ENCODE results near the gene CRACR2B. TPM values are rescaled to one million over a fixed set of nuclear protein-coding genes. Genes with fewer than 3 reads are reported as not detected.

The CRACR2B gene
- total and polyA plus RNA-seq, 2 of the 13 experiments (the other 11 are each of a cell fraction or from before 2014, with no cell fraction given) = 14.9 to 21.0 TPM

DNA sequence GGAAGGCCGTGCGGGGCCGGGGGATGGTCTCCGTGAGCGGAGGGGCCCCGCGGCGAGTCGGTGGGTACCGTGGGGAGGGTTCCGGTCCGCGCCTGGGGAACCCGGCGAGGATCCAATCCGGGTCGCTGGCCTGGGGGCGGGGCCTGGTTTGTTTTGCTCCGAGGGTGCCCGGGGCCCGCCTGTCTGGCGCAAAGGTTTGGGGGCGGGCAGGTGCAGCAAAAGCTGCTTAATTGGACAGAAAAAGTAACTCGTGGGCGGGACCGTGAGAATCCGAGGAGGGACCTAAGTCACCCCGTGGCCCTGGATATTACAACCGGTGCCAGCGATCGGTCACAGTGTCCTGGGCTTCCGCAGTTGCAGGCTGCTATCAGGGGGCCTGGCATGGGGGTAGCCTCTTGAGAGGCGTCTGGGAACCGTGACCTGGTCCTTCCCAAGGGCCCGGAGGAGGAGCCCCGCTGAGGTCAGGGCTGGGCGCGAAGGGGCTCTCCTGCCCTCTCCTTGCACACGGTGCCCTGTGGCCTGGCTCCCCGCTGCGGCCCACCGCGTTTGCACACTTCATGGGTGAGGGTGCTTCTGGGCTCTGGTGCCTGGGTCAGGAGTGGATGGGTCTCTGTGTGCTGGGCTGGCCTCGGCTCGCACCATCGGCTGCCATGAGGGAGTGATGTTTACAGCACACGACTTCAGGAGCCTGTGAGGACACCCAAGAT is 7.6 kb upstream of the CRACR2B start (continued):
- TF ChIP-seq, protein P1, sequence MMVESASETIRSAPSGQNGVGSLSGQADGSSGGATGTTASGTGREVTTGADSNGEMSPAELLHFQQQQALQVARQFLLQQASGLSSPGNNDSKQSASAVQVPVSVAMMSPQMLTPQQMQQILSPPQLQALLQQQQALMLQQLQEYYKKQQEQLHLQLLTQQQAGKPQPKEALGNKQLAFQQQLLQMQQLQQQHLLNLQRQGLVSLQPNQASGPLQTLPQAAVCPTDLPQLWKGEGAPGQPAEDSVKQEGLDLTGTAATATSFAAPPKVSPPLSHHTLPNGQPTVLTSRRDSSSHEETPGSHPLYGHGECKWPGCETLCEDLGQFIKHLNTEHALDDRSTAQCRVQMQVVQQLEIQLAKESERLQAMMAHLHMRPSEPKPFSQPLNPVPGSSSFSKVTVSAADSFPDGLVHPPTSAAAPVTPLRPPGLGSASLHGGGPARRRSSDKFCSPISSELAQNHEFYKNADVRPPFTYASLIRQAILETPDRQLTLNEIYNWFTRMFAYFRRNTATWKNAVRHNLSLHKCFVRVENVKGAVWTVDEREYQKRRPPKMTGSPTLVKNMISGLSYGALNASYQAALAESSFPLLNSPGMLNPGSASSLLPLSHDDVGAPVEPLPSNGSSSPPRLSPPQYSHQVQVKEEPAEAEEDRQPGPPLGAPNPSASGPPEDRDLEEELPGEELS (CRISPR knock-in tag; IDR thresholded peaks at IDR 0.05) = no peak
- TF ChIP-seq ZNF292 (CRISPR knock-in tag; IDR thresholded peaks at IDR 0.05; ENCODE audit: borderline replicate concordance, low read depth) (no peak), ZNF672 (CRISPR knock-in tag; IDR thresholded peaks at IDR 0.05) (no peak), ZMYM3 (CRISPR knock-in tag; IDR thresholded peaks at IDR 0.05) (no peak), ZNF713 (CRISPR knock-in tag; IDR thresholded peaks at IDR 0.05) (no peak), TGIF2 (CRISPR knock-in tag; IDR thresholded peaks at IDR 0.05) (no peak), ZNF44 (CRISPR knock-in tag; IDR thresholded peaks at IDR 0.05) (no peak), GATAD1 (CRISPR knock-in tag; IDR thresholded peaks at IDR 0.05) (no peak), HOXA3 (CRISPR knock-in tag; IDR thresholded peaks at IDR 0.05) (no peak), RELA (CRISPR knock-in tag; IDR thresholded peaks at IDR 0.05) (no peak), SIX1 (CRISPR knock-in tag; IDR thresholded peaks at IDR 0.05; ENCODE audit: borderline replicate concordance) (no peak), REPIN1 (CRISPR knock-in tag; IDR thresholded peaks at IDR 0.05; ENCODE audit: borderline replicate concordance, low read depth) (no peak), ZNF282 (IDR thresholded peaks at IDR 0.05; ENCODE audit: partially characterized antibody) (no peak), TBL1XR1 (IDR thresholded peaks at IDR 0.05; ENCODE audit: borderline replicate concordance, low read length, partially characterized antibody) (no peak), EHMT2 (IDR thresholded peaks at IDR 0.05; ENCODE audit: borderline replicate concordance, low read depth, low read length) (no peak), MZF1 (CRISPR knock-in tag; IDR thresholded peaks at IDR 0.05; ENCODE audit: borderline replicate concordance) (no peak), PAX8 (CRISPR knock-in tag; IDR thresholded peaks at IDR 0.05; ENCODE audit: borderline replicate concordance) (no peak)
- TF ChIP-seq, protein P2, sequence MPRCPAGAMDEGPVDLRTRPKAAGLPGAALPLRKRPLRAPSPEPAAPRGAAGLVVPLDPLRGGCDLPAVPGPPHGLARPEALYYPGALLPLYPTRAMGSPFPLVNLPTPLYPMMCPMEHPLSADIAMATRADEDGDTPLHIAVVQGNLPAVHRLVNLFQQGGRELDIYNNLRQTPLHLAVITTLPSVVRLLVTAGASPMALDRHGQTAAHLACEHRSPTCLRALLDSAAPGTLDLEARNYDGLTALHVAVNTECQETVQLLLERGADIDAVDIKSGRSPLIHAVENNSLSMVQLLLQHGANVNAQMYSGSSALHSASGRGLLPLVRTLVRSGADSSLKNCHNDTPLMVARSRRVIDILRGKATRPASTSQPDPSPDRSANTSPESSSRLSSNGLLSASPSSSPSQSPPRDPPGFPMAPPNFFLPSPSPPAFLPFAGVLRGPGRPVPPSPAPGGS (CRISPR knock-in tag; IDR thresholded peaks at IDR 0.05) = no peak
- TF ChIP-seq, protein P3, sequence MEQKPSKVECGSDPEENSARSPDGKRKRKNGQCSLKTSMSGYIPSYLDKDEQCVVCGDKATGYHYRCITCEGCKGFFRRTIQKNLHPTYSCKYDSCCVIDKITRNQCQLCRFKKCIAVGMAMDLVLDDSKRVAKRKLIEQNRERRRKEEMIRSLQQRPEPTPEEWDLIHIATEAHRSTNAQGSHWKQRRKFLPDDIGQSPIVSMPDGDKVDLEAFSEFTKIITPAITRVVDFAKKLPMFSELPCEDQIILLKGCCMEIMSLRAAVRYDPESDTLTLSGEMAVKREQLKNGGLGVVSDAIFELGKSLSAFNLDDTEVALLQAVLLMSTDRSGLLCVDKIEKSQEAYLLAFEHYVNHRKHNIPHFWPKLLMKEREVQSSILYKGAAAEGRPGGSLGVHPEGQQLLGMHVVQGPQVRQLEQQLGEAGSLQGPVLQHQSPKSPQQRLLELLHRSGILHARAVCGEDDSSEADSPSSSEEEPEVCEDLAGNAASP (CRISPR knock-in tag; IDR thresholded peaks at IDR 0.05; ENCODE audit: borderline replicate concordance) = no peak
- TF ChIP-seq, protein P4, sequence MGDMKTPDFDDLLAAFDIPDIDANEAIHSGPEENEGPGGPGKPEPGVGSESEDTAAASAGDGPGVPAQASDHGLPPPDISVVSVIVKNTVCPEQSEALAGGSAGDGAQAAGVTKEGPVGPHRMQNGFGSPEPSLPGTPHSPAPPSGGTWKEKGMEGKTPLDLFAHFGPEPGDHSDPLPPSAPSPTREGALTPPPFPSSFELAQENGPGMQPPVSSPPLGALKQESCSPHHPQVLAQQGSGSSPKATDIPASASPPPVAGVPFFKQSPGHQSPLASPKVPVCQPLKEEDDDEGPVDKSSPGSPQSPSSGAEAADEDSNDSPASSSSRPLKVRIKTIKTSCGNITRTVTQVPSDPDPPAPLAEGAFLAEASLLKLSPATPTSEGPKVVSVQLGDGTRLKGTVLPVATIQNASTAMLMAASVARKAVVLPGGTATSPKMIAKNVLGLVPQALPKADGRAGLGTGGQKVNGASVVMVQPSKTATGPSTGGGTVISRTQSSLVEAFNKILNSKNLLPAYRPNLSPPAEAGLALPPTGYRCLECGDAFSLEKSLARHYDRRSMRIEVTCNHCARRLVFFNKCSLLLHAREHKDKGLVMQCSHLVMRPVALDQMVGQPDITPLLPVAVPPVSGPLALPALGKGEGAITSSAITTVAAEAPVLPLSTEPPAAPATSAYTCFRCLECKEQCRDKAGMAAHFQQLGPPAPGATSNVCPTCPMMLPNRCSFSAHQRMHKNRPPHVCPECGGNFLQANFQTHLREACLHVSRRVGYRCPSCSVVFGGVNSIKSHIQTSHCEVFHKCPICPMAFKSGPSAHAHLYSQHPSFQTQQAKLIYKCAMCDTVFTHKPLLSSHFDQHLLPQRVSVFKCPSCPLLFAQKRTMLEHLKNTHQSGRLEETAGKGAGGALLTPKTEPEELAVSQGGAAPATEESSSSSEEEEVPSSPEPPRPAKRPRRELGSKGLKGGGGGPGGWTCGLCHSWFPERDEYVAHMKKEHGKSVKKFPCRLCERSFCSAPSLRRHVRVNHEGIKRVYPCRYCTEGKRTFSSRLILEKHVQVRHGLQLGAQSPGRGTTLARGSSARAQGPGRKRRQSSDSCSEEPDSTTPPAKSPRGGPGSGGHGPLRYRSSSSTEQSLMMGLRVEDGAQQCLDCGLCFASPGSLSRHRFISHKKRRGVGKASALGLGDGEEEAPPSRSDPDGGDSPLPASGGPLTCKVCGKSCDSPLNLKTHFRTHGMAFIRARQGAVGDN (CRISPR knock-in tag; IDR thresholded peaks at IDR 0.05) = 0 out of 2 replicates have a peak, but pooled peaks have one; percentile 18

Measured in HepG2 (cell line).